Measurements from ENCODE around the gene ZNF444.
"Not testable (repeated sequence)": the region's sequence is repeated elsewhere in the genome, so short reads cannot be mapped to it uniquely, and the experiment has no call there.

The ZNF444 gene

DNA sequence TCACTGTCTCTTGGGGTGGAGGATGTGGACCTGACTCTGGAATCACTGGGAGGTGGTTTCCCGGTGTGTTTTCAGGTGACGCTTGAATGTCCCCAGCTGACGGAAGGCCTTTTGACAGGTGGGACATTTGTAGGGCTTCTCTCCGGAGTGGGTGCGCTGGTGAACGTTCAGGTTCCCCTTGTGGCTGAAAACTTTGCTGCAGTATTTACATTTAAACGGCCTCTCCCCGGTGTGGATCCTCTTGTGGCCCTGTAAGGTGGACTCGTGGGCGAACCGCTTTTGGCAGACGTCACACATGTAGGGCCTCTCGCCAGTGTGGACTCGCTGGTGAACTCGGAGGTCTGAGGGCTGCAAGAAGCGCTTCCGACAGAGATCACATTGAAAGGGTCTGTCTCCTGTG lies 48.7 kb downstream of the ZNF444 start:
- DNase-seq = no peak

GRCh38 chr19:56191115-56191514 lies 50.0 kb downstream of the ZNF444 start:
- no peak for DNase-seq

DNA sequence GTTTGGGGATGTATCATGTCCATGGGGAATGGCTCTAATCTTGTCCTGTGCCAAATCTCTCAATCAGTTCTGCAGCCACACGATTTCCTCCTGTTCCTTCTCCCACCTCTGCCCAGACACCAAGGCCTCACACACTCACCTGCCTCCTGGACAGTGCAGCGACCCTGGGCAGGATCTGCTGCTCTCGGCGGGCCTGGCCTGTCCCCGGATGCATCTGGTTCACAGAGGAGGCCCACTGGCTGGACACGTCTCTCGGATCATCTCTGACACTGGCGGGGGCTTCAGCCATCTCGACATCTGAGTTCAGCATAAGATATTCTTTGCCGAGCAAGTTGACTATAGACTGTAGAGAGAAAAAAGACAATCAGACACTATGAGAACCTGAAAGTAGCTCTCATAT lies 50.6 kb downstream of the ZNF444 start:
- DNase-seq = no peak

DNA sequence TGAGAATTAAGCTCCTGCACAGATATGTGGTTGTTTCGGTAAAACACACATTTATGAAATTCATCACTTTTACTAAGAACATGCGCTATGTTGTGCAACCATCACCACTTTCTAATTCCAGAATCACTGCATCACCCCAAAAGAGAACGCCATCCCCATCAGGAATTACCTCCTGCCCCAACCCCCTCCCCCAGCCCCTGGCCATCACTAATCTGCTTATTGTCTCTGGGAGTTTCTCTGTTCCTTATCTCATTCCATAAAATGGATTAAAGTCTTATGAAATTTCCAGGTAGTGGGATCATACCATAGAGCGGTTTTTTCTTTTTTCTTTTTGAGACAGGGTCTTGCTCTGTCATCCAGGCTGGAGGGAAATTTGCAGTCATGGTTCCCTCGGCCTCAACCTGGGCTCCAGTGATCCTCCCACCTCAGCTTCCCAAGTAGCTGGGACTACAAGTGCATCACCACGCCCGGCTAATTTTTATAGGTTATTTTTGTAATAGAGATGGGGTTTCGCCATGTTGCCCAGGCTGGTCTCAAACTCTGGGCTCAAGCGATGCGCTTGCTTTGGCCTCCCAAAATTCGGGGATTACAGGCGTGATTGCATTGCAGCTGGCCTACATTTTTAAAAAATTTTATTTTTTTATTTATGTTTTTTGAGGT lies 53.0 kb downstream of the ZNF444 start:
- DNase-seq = no peak

- not testable (repeated sequence) for DNase-seq
These were observed 56.6 kb downstream of the ZNF444 start, which contains the start of gene ZSCAN5B for GRCh38 chr19:56197646-56198045. ZSCAN5B (minus strand) TSS chr19:56197783; CDS start chr19:56193052, 4,731 bp downstream.

DNA sequence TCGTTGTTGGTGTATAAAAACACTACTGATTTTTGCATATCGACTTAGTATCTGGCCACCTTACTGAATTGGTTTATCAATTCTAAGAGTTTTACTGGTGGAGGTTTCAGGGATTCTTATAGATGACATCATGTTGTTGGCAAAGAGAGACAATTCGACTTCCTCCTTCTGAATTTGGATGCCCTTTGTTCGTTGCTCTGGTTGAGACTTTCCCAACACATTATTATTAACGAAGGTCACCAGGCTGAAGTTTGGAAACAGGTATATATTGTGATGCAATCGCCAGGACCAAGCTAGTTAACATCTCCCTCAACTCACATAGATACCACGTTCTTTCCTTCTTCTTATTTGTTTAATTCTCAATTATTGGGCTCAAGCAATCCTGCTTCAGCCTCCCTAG lies 58.6 kb downstream of the ZNF444 start:
- DNase-seq = no peak

- DNase-seq = no peak
These were observed 60.9 kb downstream of the ZNF444 start, which contains the start of gene ZSCAN5C for GRCh38 chr19:56201973-56202372. ZSCAN5C (plus strand) TSS chr19:56202273; CDS start chr19:56205914, 3,641 bp downstream.

DNA sequence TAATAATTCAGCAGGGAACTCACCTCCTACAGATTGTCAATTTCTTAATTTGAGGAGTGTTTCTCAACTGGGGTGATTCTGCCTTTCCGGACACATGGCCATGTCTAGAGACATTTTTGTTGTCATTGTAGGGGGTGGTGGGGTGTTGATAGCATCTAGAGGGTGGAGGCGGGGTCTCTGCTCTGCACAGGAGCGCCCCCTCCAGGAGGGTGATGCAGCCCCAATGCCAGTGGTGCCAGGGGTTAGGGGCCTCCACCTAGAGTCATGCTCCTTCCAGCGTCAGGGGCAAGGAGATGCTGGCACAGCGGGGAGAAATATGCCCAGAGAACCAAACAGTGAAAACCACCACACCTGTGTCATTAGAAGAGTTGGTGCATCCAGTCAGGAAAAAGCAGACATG lies 66.5 kb downstream of the ZNF444 start:
- DNase-seq = not testable (repeated sequence)

DNA sequence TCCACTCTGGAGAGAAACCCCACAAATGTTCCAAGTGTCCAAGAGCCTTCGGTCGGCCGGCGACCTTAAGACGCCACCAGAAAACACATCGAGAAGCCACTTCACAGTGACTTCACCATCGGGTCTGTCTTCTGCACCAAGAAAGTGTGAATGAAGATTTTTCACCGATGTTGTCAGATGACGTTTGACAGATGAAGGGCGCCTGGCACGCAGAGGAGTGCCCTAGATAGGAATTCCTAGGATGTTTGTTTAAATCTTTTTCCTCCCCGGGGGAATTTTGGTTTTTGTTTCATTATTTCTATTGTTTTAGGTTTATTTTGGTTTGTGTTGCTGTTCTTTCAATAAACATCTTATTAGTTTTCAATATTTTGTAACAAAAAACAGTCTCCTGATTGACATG lies 68.0 kb downstream of the ZNF444 start:
- no peak for DNase-seq

DNA sequence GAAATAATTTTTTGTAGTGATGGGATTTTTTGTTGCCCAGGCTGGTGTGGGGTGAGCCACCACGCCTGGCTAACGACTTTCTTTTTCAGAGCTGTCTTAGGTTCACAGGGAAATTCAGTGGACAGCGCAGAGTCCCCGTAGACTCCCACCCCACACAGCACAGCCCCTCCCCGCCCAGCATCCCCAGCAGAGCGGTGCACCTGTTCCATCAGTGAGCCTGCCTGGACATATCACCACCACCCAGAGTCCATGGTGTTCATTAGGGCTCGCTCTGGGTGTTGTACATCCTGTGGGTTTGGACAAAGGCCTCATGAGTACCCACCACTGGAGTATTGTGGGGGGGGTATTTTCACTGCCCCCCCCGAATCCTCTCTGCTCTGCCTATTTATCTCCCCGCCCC lies 68.9 kb downstream of the ZNF444 start:
- not testable (repeated sequence) for DNase-seq
